ENCODE data around the gene PDZD4.

PDZD4 gene

DNA sequence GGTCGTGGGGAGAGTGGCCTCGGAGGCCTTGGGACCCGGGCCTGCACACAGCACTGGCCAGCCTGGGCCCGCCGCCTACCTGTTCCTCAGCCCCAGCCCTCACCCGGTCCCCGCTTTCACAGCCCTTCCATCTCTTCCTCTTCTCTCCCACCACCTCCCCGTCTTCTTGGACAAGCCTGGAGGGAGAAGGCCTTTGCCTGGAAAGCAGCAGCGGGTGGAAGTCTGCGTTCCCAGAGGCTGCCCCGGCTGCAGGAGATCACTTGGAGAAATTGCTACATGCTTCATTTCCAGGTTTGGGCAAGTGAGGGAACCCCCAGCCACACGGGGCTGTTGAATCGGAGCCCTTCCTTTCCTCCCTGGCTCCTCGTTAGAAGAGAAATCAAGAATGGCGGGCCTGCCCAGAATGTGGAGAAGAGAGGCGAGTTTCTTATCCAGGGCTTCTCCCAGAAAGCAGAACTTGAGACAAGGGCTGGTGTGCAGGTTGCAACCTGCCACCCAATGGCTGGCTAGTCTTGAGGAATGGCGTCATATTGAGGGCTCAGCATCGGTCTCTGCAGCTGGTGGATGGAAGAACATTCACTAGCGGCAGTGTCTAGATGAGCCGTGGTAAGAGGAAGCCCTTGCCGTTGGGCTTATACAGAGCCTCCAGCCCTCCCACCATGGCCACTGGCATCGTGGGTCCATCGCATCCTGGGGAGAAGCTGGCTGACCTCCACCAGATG lies 1.2 kb upstream of the PDZD4 start:
- DNase-seq = no peak
- no peak overlapping the region for H3K4me2 ChIP-seq (ENCODE audit: low read length, poor library complexity, severe bottlenecking)
- H2BK12ac ChIP-seq (ENCODE audit: low read length in 2 of 2) = no peak overlapping the region
- no peak overlapping the region for H3K27ac ChIP-seq (ENCODE audit: low read length, poor library complexity, severe bottlenecking)
- no peak overlapping the region for H2BK15ac ChIP-seq (ENCODE audit: low read depth, poor library complexity, severe bottlenecking)
- peaks cover 42 to 70% of the 10 kb centered on the region in 2 experiments for H3K27me3 ChIP-seq (ENCODE audit: control insufficient read depth in 1 of 2, insufficient read depth in 1 of 2, low read length in 2 of 2)
- no peak overlapping the region for H2BK5ac ChIP-seq (ENCODE audit: low read depth, low read length, poor library complexity, severe bottlenecking)
- H3K4ac ChIP-seq (ENCODE audit: low read depth in 1 of 2, low read length in 2 of 2) = no peak overlapping the region
- WGBS = 74% methylated on average over 17 of the region's 23 CpGs
- no peaks in the 10 kb centered on the region for H3K79me1 ChIP-seq (replicated peaks; ENCODE audit: low read length, poor library complexity, severe bottlenecking)
- no peak overlapping the region for H2BK120ac ChIP-seq (ENCODE audit: low read depth, low read length)
- H3K23ac ChIP-seq (ENCODE audit: low read length in 2 of 2) = no peak overlapping the region
- no peaks in the 10 kb centered on the region for H3K36me3 ChIP-seq (ENCODE audit: control insufficient read depth in 1 of 2, insufficient read depth in 2 of 2, low read depth in 1 of 2, low read length in 2 of 2)
- H4K8ac ChIP-seq (ENCODE audit: low read length) = no peak overlapping the region
- H3K9ac ChIP-seq (ENCODE audit: low read length) = no peak overlapping the region
- no peak overlapping the region for H2AFZ ChIP-seq (ENCODE audit: low read depth, low read length)
- H3K18ac ChIP-seq (ENCODE audit: low read depth in 1 of 2, low read length in 2 of 2) = no peak overlapping the region
- H4K91ac ChIP-seq (ENCODE audit: low read length) = no peak overlapping the region
- H3K4me1 ChIP-seq (ENCODE audit: control insufficient read depth, insufficient read depth, low read depth, low read length) = peaks cover 18% of the 10 kb centered on the region
- no peak overlapping the region for H2AK5ac ChIP-seq (ENCODE audit: low read length, severe bottlenecking)
- no peak overlapping the region for H3K4me3 ChIP-seq (ENCODE audit: insufficient read depth in 1 of 2, low read depth in 1 of 2, low read length in 2 of 2)
- H3K14ac ChIP-seq (ENCODE audit: low read length in 2 of 2) = no peak overlapping the region
- H3K9me3 ChIP-seq (ENCODE audit: control insufficient read depth, low read length) = peaks cover 8% of the 10 kb centered on the region

GRCh38 chrX:153830640-153831428 lies 490 bp upstream of the PDZD4 start:
- DNase-seq = no peak
- no peak overlapping the region for H4K91ac ChIP-seq (ENCODE audit: low read length)
- no peaks in the 10 kb centered on the region for H3K36me3 ChIP-seq (ENCODE audit: control insufficient read depth in 1 of 2, insufficient read depth in 2 of 2, low read depth in 1 of 2, low read length in 2 of 2)
- H2BK12ac ChIP-seq (ENCODE audit: low read length in 2 of 2) = no peak overlapping the region
- H3K4me2 ChIP-seq (ENCODE audit: low read length, poor library complexity, severe bottlenecking) = peak overlapping the region; percentile 39
- H3K27me3 ChIP-seq (ENCODE audit: control insufficient read depth in 1 of 2, insufficient read depth in 1 of 2, low read length in 2 of 2) = peaks cover 42 to 74% of the 10 kb centered on the region in 2 experiments
- no peak overlapping the region for H3K18ac ChIP-seq (ENCODE audit: low read depth in 1 of 2, low read length in 2 of 2)
- H2BK15ac ChIP-seq (ENCODE audit: low read depth, poor library complexity, severe bottlenecking) = no peak overlapping the region
- H3K9me3 ChIP-seq (ENCODE audit: control insufficient read depth, low read length) = peaks cover 8% of the 10 kb centered on the region
- H3K14ac ChIP-seq (ENCODE audit: low read length in 2 of 2) = no peak overlapping the region
- no peak overlapping the region for H4K8ac ChIP-seq (ENCODE audit: low read length)
- H3K27ac ChIP-seq (ENCODE audit: low read length, poor library complexity, severe bottlenecking) = no peak overlapping the region
- no peak overlapping the region for H2AFZ ChIP-seq (ENCODE audit: low read depth, low read length)
- no peak overlapping the region for H3K4me3 ChIP-seq (ENCODE audit: insufficient read depth in 1 of 2, low read depth in 1 of 2, low read length in 2 of 2)
- no peaks in the 10 kb centered on the region for H3K79me1 ChIP-seq (replicated peaks; ENCODE audit: low read length, poor library complexity, severe bottlenecking)
- H2AK5ac ChIP-seq (ENCODE audit: low read length, severe bottlenecking) = no peak overlapping the region
- no peak overlapping the region for H3K9ac ChIP-seq (ENCODE audit: low read length)
- 19% methylated on average over 3 of the region's 102 CpGs for WGBS
- H3K4me1 ChIP-seq (ENCODE audit: control insufficient read depth, insufficient read depth, low read depth, low read length) = peaks cover 18% of the 10 kb centered on the region
- no peak overlapping the region for H2BK5ac ChIP-seq (ENCODE audit: low read depth, low read length, poor library complexity, severe bottlenecking)
- no peak overlapping the region for H3K23ac ChIP-seq (ENCODE audit: low read length in 2 of 2)
- H2BK120ac ChIP-seq (ENCODE audit: low read depth, low read length) = no peak overlapping the region
- no peak overlapping the region for H3K4ac ChIP-seq (ENCODE audit: low read depth in 1 of 2, low read length in 2 of 2)

DNA sequence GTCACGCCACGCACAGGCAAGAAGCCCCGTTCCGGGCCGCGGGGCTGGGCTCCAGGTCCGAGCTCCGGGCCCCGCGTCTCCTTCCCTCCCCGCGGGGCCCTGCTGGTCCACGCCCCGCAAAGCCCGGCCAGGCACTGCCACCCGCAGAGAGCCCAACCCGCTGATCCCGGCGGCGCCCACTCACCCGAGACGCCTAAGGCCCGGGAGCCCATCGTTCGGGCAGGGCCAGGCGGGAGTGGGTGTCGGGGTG lies 870 bp downstream of the PDZD4 start:
- Histone ChIP-seq H2BK12ac (ENCODE audit: low read length in 2 of 2) (no peak overlapping the region), H3K36me3 (ENCODE audit: control insufficient read depth in 1 of 2, insufficient read depth in 2 of 2, low read depth in 1 of 2, low read length in 2 of 2) (no peaks in the 10 kb centered on the region), H3K4me1 (ENCODE audit: control insufficient read depth, insufficient read depth, low read depth, low read length) (peaks cover 18% of the 10 kb centered on the region), H2BK5ac (ENCODE audit: low read depth, low read length, poor library complexity, severe bottlenecking) (no peak overlapping the region), H3K4me2 (ENCODE audit: low read length, poor library complexity, severe bottlenecking) (peak overlapping the region; percentile 70), H4K8ac (ENCODE audit: low read length) (no peak overlapping the region), H2AFZ (ENCODE audit: low read depth, low read length) (no peak overlapping the region), H4K91ac (ENCODE audit: low read length) (no peak overlapping the region), H3K27me3 (ENCODE audit: control insufficient read depth in 1 of 2, insufficient read depth in 1 of 2, low read length in 2 of 2) (peaks cover 49 to 79% of the 10 kb centered on the region in 2 experiments), H3K79me1 (replicated peaks; ENCODE audit: low read length, poor library complexity, severe bottlenecking) (no peaks in the 10 kb centered on the region), H3K23ac (ENCODE audit: low read length in 2 of 2) (no peak overlapping the region), H3K9me3 (ENCODE audit: control insufficient read depth, low read length) (peaks cover 8% of the 10 kb centered on the region), H3K14ac (ENCODE audit: low read length in 2 of 2) (no peak overlapping the region), H3K4me3 (ENCODE audit: insufficient read depth in 1 of 2, low read depth in 1 of 2, low read length in 2 of 2) (no peak overlapping the region), H3K9ac (ENCODE audit: low read length) (no peak overlapping the region), H3K4ac (ENCODE audit: low read depth in 1 of 2, low read length in 2 of 2) (no peak overlapping the region), H2BK120ac (ENCODE audit: low read depth, low read length) (no peak overlapping the region), H3K27ac (ENCODE audit: low read length, poor library complexity, severe bottlenecking) (no peak overlapping the region), H2BK15ac (ENCODE audit: low read depth, poor library complexity, severe bottlenecking) (no peak overlapping the region), H2AK5ac (ENCODE audit: low read length, severe bottlenecking) (no peak overlapping the region), H3K18ac (ENCODE audit: low read depth in 1 of 2, low read length in 2 of 2) (no peak overlapping the region)
- WGBS = 1% methylated on average over 11 of the region's 27 CpGs
- no peak for DNase-seq

- peaks cover 8% of the 10 kb centered on the region for H3K9me3 ChIP-seq (ENCODE audit: control insufficient read depth, low read length)
- H3K9ac ChIP-seq (ENCODE audit: low read length) = no peak overlapping the region
- H3K27me3 ChIP-seq (ENCODE audit: control insufficient read depth in 1 of 2, insufficient read depth in 1 of 2, low read length in 2 of 2) = peaks cover 46 to 81% of the 10 kb centered on the region in 2 experiments
- H3K4me1 ChIP-seq (ENCODE audit: control insufficient read depth, insufficient read depth, low read depth, low read length) = peaks cover 18% of the 10 kb centered on the region
- under 1% methylated on average over 22 of the region's 50 CpGs for WGBS
- peak; percentile 9 for DNase-seq
- H2BK5ac ChIP-seq (ENCODE audit: low read depth, low read length, poor library complexity, severe bottlenecking) = no peak overlapping the region
- H3K23ac ChIP-seq (ENCODE audit: low read length in 2 of 2) = no peak overlapping the region
- no peak overlapping the region for H4K91ac ChIP-seq (ENCODE audit: low read length)
- H2BK15ac ChIP-seq (ENCODE audit: low read depth, poor library complexity, severe bottlenecking) = no peak overlapping the region
- no peaks in the 10 kb centered on the region for H3K36me3 ChIP-seq (ENCODE audit: control insufficient read depth in 1 of 2, insufficient read depth in 2 of 2, low read depth in 1 of 2, low read length in 2 of 2)
- peak overlapping the region in 1 of 2 experiments; percentile 18 for H3K4me3 ChIP-seq (ENCODE audit: insufficient read depth in 1 of 2, low read depth in 1 of 2, low read length in 2 of 2)
- no peak overlapping the region for H4K8ac ChIP-seq (ENCODE audit: low read length)
- H3K79me1 ChIP-seq (replicated peaks; ENCODE audit: low read length, poor library complexity, severe bottlenecking) = no peaks in the 10 kb centered on the region
- no peak overlapping the region for H2BK12ac ChIP-seq (ENCODE audit: low read length in 2 of 2)
- peak overlapping the region; percentile 70 for H3K4me2 ChIP-seq (ENCODE audit: low read length, poor library complexity, severe bottlenecking)
- no peak overlapping the region for H3K27ac ChIP-seq (ENCODE audit: low read length, poor library complexity, severe bottlenecking)
- no peak overlapping the region for H3K4ac ChIP-seq (ENCODE audit: low read depth in 1 of 2, low read length in 2 of 2)
- H3K14ac ChIP-seq (ENCODE audit: low read length in 2 of 2) = no peak overlapping the region
- no peak overlapping the region for H2BK120ac ChIP-seq (ENCODE audit: low read depth, low read length)
- no peak overlapping the region for H3K18ac ChIP-seq (ENCODE audit: low read depth in 1 of 2, low read length in 2 of 2)
- H2AFZ ChIP-seq (ENCODE audit: low read depth, low read length) = no peak overlapping the region
- H2AK5ac ChIP-seq (ENCODE audit: low read length, severe bottlenecking) = no peak overlapping the region
Measured at GRCh38 chrX:153828723-153829548, 1.4 kb downstream of the PDZD4 start.
